ELR (cell line): ENCODE data around the gene TDRD10.
A peak's percentile ranks its signal among the peaks of the same experiment; 100 is the strongest.
"Not testable (repeated sequence)": the region's sequence is repeated elsewhere in the genome, so short reads cannot be mapped to it uniquely, and the experiment has no call there.

ENCODE experiments used
- DNase-seq: peaks from one replicate; pipeline ENCODE4 v3.0.0-alpha.2; 2015; ENCODE audit warnings: low read depth

Gene TDRD10

GRCh38 chr1:154517661-154518060 lies 15.6 kb downstream of the TDRD10 start:
- no peak for DNase-seq

- no peak for DNase-seq
Measured at GRCh38 chr1:154519591-154519991, 17.6 kb downstream of the TDRD10 start.

GRCh38 chr1:154520333-154520732 lies 18.3 kb downstream of the TDRD10 start:
- no peak for DNase-seq

- DNase-seq = no peak
Measured at GRCh38 chr1:154521695-154522094, 19.7 kb downstream of the TDRD10 start.

GRCh38 chr1:154524881-154525280 lies 22.9 kb downstream of the TDRD10 start:
- no peak for DNase-seq

GRCh38 chr1:154527192-154527591 lies 25.2 kb downstream of the TDRD10 start:
- no peak for DNase-seq

- DNase-seq = no peak
Measured at GRCh38 chr1:154529308-154529707, 27.3 kb downstream of the TDRD10 start.

- DNase-seq = not testable (repeated sequence)
Measured at GRCh38 chr1:154531950-154532349, 29.9 kb downstream of the TDRD10 start.

GRCh38 chr1:154533952-154534844 lies 32.2 kb downstream of the TDRD10 start:
- peak; percentile 55 for DNase-seq

GRCh38 chr1:154536570-154536969 lies 34.6 kb downstream of the TDRD10 start:
- no peak for DNase-seq

GRCh38 chr1:154539486-154540483 lies 37.8 kb downstream of the TDRD10 start:
- DNase-seq = no peak

GRCh38 chr1:154541231-154541630 lies 39.2 kb downstream of the TDRD10 start:
- DNase-seq = no peak

- peak; percentile 77 for DNase-seq
Measured at GRCh38 chr1:154546264-154547063, 44.4 kb downstream of the TDRD10 start.

- no peak for DNase-seq
Measured at GRCh38 chr1:154547105-154547732, 45.2 kb downstream of the TDRD10 start.

- no peak for DNase-seq
Measured at GRCh38 chr1:154548028-154548427, 46.0 kb downstream of the TDRD10 start.

- DNase-seq = no peak
Measured at GRCh38 chr1:154549202-154549770, 47.3 kb downstream of the TDRD10 start.

GRCh38 chr1:154550070-154550469 lies 48.1 kb downstream of the TDRD10 start:
- DNase-seq = no peak

GRCh38 chr1:154550657-154551056 lies 48.6 kb downstream of the TDRD10 start:
- DNase-seq = no peak

GRCh38 chr1:154551474-154551873 lies 49.5 kb downstream of the TDRD10 start:
- no peak for DNase-seq

- no peak for DNase-seq
Measured at GRCh38 chr1:154552036-154552435, 50.0 kb downstream of the TDRD10 start.
